WTC11 (cell line): ENCODE measurements around the gene AKT3. TPM values are rescaled to one million over a fixed set of nuclear protein-coding genes. Genes with fewer than 3 reads are reported as not detected.

Source experiments
- ATAC-seq: fragments of 200-7000 bp; cut with Tn5 transposase; 2 replicates; pipeline ENCODE4 v1.10.0; 2021; ENCODE audit warnings: mild to moderate bottlenecking, moderate library complexity
- CTCF ChIA-PET: fragments of 300-600 bp; sonication (Branson Sonifier 250); formaldehyde crosslinking; loops from one replicate; lab custom pipeline; 2021; ENCODE audit warnings: antibody characterized with exemption; lab: Charles Lee
- POLR2A ChIA-PET: fragments of 350-600 bp; sonication (Branson Sonifier 250); formaldehyde crosslinking; loops from one replicate; lab custom pipeline; 2021; ENCODE audit warnings: antibody characterized with exemption; lab: Charles Lee
- DNase-seq: peaks from one replicate; pipeline ENCODE4 v3.0.0; 2021; ENCODE audit warnings: low spot score
- H3K27ac Mint-ChIP-seq: 2 replicates; pipeline ENCODE4 v1.8.0; 2021; ENCODE audit warnings: mixed read lengths
- H3K27me3 Mint-ChIP-seq: 2 replicates; pipeline ENCODE4 v1.8.0; 2021; ENCODE audit warnings: low read depth, mild to moderate bottlenecking, moderate library complexity, mixed read lengths
- H3K36me3 Mint-ChIP-seq: 2 replicates; pipeline ENCODE4 v1.8.0; 2021; ENCODE audit warnings: mixed read lengths
- H3K4me1 Mint-ChIP-seq: 2 replicates; pipeline ENCODE4 v1.8.0; 2022; ENCODE audit warnings: mixed read lengths
- H3K4me3 Mint-ChIP-seq: 2 replicates; pipeline ENCODE4 v1.8.0; 2021; ENCODE audit warnings: mild to moderate bottlenecking, moderate library complexity, mixed read lengths
- H3K9me3 Mint-ChIP-seq: 2 replicates; pipeline ENCODE4 v1.8.0; 2021; ENCODE audit warnings: mixed read lengths
- ETV6 ChIP-seq: sonication (generic); formaldehyde crosslinking; IDR thresholded peaks from 2 replicates; pipeline ENCODE4 v1.8.1; 2022; ENCODE audit warnings: mild to moderate bottlenecking, missing genetic modification reagents
- FOXK1 ChIP-seq: sonication (generic); formaldehyde crosslinking; IDR thresholded peaks from 2 replicates; pipeline ENCODE4 v1.8.0; 2022; ENCODE audit warnings: mild to moderate bottlenecking, moderate library complexity, missing genetic modification reagents
- GABPB1 ChIP-seq: sonication (generic); formaldehyde crosslinking; IDR thresholded peaks from 2 replicates; pipeline ENCODE4 v1.8.1; 2023; ENCODE audit warnings: mild to moderate bottlenecking, missing genetic modification reagents
- NFE2L1 ChIP-seq: sonication (generic); formaldehyde crosslinking; IDR thresholded peaks from 2 replicates; pipeline ENCODE4 v1.8.1; 2023; ENCODE audit warnings: missing genetic modification reagents
- RELA ChIP-seq: sonication (generic); formaldehyde crosslinking; IDR thresholded peaks from 2 replicates; pipeline ENCODE4 v1.8.1; 2022; ENCODE audit warnings: missing genetic modification reagents, mild to moderate bottlenecking, borderline replicate concordance
- SOX15 ChIP-seq: fragments of 250-450 bp; sonication (Bioruptor Pico); IDR thresholded peaks from 2 replicates; pipeline ENCODE4 v1.9.0; 2021; ENCODE audit warnings: mild to moderate bottlenecking
- SP1 ChIP-seq: sonication (generic); formaldehyde crosslinking; conservative IDR thresholded peaks from 2 replicates; pipeline ENCODE4 v1.8.1; 2022; ENCODE audit warnings: missing genetic modification reagents
- TEAD4 ChIP-seq: sonication (generic); formaldehyde crosslinking; IDR thresholded peaks from 2 replicates; pipeline ENCODE4 v1.8.0; 2022; ENCODE audit warnings: mild to moderate bottlenecking, missing genetic modification reagents
- ZNF317 ChIP-seq: sonication (generic); formaldehyde crosslinking; IDR thresholded peaks from 2 replicates; pipeline ENCODE4 v1.8.1; 2023; ENCODE audit warnings: low read depth, mild to moderate bottlenecking, moderate library complexity, missing genetic modification reagents, borderline replicate concordance
- total RNA-seq: library from RNA; stranded (reverse); gene quantifications from 3 replicates; pipeline ENCODE4 v1.2.3, GENCODE V29; 2021
- TF ChIP-seq, protein P1 (sequence below): sonication (generic); formaldehyde crosslinking; IDR thresholded peaks from 2 replicates; pipeline ENCODE4 v1.8.1; 2023; ENCODE audit warnings: mild to moderate bottlenecking, moderate library complexity, missing genetic modification reagents
- TF ChIP-seq, protein P2 (sequence below): sonication (generic); formaldehyde crosslinking; IDR thresholded peaks from 2 replicates; pipeline ENCODE4 v1.8.1; 2023; ENCODE audit warnings: mild to moderate bottlenecking, missing genetic modification reagents, borderline replicate concordance
- TF ChIP-seq, protein P3 (sequence below): fragments of 200-600 bp; IDR thresholded peaks from 2 replicates; pipeline ENCODE4 v1.8.0; 2022; ENCODE audit warnings: antibody characterized with exemption

AKT3 gene
- total RNA-seq, 1 experiment from 2014 or later: 38.5 TPM

DNA sequence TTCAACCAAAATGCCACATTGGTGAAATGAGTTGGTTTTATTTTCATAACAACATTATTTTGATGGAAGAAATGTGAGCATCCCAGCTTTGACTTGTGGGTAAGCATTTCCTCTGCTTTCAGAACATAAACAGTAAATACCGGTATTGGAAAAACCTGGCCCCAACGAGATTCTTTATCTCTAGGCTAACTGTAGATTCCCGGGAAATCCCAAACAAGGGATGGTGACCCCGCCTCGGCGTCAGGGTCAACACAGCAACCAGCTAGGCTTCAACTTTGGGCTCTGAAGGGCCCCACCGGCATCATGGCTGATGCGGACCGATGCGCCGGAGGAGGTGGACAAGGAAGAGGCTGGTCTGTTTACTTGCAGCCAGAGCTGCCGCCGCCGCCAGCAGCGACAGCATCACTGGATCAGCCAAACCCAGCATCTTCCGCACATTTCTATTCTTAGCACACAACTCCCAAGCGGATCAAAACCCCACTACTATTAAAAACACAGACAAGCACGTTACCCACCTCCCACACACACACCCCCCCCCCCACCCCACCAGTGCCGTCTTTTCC lies 1.1 kb downstream of the AKT3 start:
- peak overlapping the region; percentile 97 for H3K4me3 Mint-ChIP-seq
- TF ChIP-seq, protein P1, sequence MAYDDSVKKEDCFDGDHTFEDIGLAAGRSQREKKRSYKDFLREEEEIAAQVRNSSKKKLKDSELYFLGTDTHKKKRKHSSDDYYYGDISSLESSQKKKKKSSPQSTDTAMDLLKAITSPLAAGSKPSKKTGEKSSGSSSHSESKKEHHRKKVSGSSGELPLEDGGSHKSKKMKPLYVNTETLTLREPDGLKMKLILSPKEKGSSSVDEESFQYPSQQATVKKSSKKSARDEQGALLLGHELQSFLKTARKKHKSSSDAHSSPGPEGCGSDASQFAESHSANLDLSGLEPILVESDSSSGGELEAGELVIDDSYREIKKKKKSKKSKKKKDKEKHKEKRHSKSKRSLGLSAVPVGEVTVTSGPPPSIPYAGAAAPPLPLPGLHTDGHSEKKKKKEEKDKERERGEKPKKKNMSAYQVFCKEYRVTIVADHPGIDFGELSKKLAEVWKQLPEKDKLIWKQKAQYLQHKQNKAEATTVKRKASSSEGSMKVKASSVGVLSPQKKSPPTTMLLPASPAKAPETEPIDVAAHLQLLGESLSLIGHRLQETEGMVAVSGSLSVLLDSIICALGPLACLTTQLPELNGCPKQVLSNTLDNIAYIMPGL (CRISPR knock-in tag): 0 out of 2 replicates have a peak, but pooled peaks have one; percentile 28
- TF ChIP-seq FOXK1: peak; percentile 47; the same call in 1 of the 2 replicates
- TF ChIP-seq, protein P2, sequence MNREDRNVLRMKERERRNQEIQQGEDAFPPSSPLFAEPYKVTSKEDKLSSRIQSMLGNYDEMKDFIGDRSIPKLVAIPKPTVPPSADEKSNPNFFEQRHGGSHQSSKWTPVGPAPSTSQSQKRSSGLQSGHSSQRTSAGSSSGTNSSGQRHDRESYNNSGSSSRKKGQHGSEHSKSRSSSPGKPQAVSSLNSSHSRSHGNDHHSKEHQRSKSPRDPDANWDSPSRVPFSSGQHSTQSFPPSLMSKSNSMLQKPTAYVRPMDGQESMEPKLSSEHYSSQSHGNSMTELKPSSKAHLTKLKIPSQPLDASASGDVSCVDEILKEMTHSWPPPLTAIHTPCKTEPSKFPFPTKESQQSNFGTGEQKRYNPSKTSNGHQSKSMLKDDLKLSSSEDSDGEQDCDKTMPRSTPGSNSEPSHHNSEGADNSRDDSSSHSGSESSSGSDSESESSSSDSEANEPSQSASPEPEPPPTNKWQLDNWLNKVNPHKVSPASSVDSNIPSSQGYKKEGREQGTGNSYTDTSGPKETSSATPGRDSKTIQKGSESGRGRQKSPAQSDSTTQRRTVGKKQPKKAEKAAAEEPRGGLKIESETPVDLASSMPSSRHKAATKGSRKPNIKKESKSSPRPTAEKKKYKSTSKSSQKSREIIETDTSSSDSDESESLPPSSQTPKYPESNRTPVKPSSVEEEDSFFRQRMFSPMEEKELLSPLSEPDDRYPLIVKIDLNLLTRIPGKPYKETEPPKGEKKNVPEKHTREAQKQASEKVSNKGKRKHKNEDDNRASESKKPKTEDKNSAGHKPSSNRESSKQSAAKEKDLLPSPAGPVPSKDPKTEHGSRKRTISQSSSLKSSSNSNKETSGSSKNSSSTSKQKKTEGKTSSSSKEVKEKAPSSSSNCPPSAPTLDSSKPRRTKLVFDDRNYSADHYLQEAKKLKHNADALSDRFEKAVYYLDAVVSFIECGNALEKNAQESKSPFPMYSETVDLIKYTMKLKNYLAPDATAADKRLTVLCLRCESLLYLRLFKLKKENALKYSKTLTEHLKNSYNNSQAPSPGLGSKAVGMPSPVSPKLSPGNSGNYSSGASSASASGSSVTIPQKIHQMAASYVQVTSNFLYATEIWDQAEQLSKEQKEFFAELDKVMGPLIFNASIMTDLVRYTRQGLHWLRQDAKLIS: no peak
- DNase-seq (peak; percentile 65), ATAC-seq (peak; percentile 20)
- H3K36me3 Mint-ChIP-seq: no peaks in the 10 kb centered on the region
- peak overlapping the region; percentile 98 for H3K27ac Mint-ChIP-seq
- CTCF ChIA-PET: interaction anchor here (1.5 kb wide), 1 partner anchor 98 kb away, joined by 5 read pairs; no protein-coding TSS in a partner anchor
- H3K4me1 Mint-ChIP-seq: peaks cover 26% of the 10 kb centered on the region
- no peaks in the 10 kb centered on the region; the same call in 1 of the 2 replicates for H3K9me3 Mint-ChIP-seq
- 0 out of 2 replicates have a peak, but pooled peaks cover 3% of the 10 kb centered on the region for H3K27me3 Mint-ChIP-seq
- POLR2A ChIA-PET: no interaction called here

DNA sequence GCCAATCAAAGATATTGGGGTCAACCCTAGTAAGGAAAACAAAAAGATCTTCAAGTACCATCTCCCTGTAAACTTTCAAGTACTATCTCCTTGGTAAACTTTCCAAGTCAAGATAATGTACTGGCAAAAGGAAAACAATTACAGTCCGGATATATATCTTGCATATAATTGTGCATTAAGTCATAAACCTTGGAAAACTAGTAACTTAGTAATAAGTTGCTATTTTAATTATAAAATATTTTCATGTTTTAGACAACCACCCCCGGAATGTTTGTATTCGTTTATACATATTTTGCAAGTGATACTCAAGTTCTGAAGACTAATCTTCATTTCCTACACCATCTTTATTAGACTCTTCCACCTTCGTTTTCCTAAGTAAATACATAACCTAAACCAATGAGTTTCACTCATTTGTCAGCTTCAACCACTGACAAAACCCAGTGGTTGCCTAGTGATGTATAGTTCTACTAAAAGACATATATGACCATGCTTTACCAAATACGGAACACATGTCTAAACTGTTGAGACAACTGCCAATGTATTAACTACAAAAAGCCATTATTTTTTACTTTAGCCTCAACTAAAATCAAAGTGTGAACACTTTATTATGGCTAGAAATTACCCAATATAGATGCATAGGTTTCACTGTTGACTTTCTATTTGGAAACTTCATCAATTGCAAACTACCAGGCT lies 1.7 kb downstream of the AKT3 start:
- H3K27me3 Mint-ChIP-seq: 0 out of 2 replicates have a peak, but pooled peaks cover 3% of the 10 kb centered on the region
- no peak for ATAC-seq
- POLR2A ChIA-PET: no interaction called here
- H3K9me3 Mint-ChIP-seq: no peaks in the 10 kb centered on the region; the same call in 1 of the 2 replicates
- no peaks in the 10 kb centered on the region for H3K36me3 Mint-ChIP-seq
- peaks cover 27% of the 10 kb centered on the region for H3K4me1 Mint-ChIP-seq
- CTCF ChIA-PET: interaction anchor here (1.5 kb wide), 1 partner anchor 99 kb away, joined by 5 read pairs; no protein-coding TSS in a partner anchor
- DNase-seq: no peak
- peak overlapping the region; percentile 97 for H3K4me3 Mint-ChIP-seq
- TF ChIP-seq NFE2L1 (CRISPR knock-in tag) (no peak), ETV6 (CRISPR knock-in tag) (no peak)
- TF ChIP-seq, all 79 proteins: peak for 0
- H3K27ac Mint-ChIP-seq: peak overlapping the region; percentile 25; the same call in 1 of the 2 replicates

DNA sequence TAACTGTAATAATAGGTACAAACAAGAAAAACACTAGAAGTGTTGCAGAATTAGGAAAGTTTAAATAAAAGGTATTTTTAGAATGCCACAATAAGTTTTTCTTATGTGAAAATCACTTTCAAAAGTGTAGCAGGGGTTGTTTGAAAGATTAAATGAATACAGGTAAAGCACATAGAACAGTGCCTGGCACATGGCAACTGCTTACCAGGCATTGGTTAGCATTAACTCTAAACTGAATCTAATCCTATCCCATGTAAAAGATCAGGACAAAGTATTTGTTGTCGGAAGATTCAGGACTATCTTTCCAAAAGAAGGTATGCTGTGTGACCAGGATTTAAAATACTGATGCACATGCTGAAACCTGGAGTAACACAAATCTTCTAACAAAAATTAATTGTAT lies 3.3 kb downstream of the AKT3 start:
- TF ChIP-seq TEAD4 (CRISPR knock-in tag): no peak
- H3K4me1 Mint-ChIP-seq: peaks cover 30% of the 10 kb centered on the region
- no peak overlapping the region for H3K27ac Mint-ChIP-seq
- no peaks in the 10 kb centered on the region; the same call in 1 of the 2 replicates for H3K9me3 Mint-ChIP-seq
- H3K27me3 Mint-ChIP-seq: no peaks in the 10 kb centered on the region
- no peak overlapping the region for H3K4me3 Mint-ChIP-seq
- ATAC-seq (no peak), DNase-seq (no peak)
- POLR2A ChIA-PET: no interaction called here
- H3K36me3 Mint-ChIP-seq: no peaks in the 10 kb centered on the region
- CTCF ChIA-PET: no interaction called here

DNA sequence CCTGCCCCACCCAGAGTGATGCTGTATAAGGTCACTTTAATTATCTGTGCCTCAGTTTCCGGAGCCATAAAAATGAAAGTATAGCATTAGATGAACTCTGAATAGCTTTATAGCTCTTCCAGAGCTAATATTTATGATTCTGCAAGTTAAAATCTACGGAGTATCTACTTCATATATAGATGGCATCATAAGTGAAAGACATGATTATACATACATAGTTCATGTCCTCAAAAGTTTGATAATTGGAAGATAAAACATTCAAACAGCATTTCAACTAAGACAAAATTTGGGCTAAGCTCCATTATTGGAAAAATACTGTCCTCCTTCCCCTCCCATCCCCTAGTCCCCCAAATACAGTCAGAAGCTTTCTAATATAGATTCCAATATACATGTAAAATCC lies 4.2 kb downstream of the AKT3 start:
- CTCF ChIA-PET: no interaction called here
- Mint-ChIP-seq H3K27me3 (no peaks in the 10 kb centered on the region), H3K4me1 (peaks cover 23% of the 10 kb centered on the region), H3K4me3 (no peak overlapping the region), H3K9me3 (no peaks in the 10 kb centered on the region; the same call in 1 of the 2 replicates), H3K27ac (no peak overlapping the region), H3K36me3 (no peaks in the 10 kb centered on the region)
- TF ChIP-seq ZNF317 (no peak), SP1 (CRISPR knock-in tag) (no peak), SOX15 (no peak), GABPB1 (CRISPR knock-in tag) (no peak), RELA (CRISPR knock-in tag) (no peak)
- TF ChIP-seq, protein P3, sequence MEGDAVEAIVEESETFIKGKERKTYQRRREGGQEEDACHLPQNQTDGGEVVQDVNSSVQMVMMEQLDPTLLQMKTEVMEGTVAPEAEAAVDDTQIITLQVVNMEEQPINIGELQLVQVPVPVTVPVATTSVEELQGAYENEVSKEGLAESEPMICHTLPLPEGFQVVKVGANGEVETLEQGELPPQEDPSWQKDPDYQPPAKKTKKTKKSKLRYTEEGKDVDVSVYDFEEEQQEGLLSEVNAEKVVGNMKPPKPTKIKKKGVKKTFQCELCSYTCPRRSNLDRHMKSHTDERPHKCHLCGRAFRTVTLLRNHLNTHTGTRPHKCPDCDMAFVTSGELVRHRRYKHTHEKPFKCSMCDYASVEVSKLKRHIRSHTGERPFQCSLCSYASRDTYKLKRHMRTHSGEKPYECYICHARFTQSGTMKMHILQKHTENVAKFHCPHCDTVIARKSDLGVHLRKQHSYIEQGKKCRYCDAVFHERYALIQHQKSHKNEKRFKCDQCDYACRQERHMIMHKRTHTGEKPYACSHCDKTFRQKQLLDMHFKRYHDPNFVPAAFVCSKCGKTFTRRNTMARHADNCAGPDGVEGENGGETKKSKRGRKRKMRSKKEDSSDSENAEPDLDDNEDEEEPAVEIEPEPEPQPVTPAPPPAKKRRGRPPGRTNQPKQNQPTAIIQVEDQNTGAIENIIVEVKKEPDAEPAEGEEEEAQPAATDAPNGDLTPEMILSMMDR: no peak
- ATAC-seq (no peak), DNase-seq (no peak)
- POLR2A ChIA-PET: no interaction called here
